SH-SY5Y (cell line): Measurements from ENCODE around the gene ASTL.

Experiments used
- GATA2 ChIP-seq: IDR thresholded peaks from 2 replicates; pipeline ENCODE4 v1.6.1; 2011; ENCODE audit warnings: mild to moderate bottlenecking, low read depth, low read length
- GATA3 ChIP-seq: IDR thresholded peaks from 2 replicates; pipeline ENCODE4 v1.6.1; 2011; ENCODE audit warnings: low read depth, mild to moderate bottlenecking, low read length, moderate library complexity

ASTL gene

DNA sequence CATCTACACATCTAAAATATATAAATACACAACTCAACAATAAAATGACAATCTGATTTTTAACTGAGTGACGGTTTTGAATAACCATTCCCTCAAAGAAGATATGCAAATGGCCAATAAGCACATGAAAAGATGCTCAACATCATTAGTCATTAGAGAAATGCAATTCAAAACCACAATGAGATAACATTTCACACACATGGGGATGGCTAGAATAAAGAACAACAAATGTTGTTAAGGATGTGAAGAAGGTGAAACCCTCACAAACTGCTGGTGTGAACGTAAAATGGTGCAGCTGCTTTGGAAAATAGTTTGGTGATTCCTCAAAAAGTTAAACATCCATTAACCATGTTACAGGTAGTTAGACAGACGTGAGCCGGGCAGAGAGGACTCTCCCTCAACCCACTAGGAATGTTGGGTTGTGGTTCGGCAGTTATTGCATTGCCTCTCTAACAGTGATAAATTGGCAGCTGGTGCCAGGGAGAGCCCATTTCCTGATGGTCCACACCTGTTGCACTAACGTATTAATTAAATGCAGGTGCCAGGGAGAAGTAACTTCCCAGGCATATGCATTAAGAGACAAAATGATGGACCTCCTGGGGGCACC, 29.2 kb upstream of the ASTL start:
- no peak for TF ChIP-seq GATA3
- no peak for TF ChIP-seq GATA2

DNA sequence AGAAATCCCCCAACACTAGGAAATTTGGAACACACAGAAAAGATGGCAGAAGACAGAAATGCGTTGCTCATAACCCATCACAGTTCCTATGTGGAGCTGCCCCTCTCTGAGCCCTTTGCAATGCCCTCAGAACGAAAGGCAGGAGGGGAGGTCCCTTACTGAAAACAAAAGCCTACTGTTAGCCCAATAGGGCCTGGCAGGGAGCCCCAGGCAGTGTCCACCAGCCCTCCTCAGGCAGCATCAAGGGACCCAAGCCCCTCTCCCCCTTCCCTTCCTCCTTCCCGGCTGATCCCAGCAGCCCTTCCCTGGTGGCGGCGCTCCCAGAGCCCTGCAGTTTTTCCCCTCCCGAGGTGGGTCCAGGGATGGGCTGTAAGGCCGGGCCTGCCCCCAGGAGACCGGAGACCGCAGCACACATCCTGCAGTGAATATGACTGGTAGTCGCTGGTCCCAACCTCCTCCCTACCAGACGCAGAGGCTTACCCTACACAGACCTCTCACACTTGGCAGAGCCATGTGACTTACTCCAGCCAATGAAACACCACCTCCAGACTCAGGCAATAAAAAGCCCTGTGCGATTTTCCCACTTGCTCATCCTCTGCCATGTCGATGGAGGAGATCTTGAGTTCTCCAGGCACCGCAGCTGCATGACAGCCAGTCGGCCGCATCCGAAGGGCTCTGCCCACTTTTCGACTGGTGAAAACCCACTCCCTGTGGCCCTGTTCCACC, 26.3 kb upstream of the ASTL start:
- TF ChIP-seq GATA2 (no peak), GATA3 (no peak)

DNA sequence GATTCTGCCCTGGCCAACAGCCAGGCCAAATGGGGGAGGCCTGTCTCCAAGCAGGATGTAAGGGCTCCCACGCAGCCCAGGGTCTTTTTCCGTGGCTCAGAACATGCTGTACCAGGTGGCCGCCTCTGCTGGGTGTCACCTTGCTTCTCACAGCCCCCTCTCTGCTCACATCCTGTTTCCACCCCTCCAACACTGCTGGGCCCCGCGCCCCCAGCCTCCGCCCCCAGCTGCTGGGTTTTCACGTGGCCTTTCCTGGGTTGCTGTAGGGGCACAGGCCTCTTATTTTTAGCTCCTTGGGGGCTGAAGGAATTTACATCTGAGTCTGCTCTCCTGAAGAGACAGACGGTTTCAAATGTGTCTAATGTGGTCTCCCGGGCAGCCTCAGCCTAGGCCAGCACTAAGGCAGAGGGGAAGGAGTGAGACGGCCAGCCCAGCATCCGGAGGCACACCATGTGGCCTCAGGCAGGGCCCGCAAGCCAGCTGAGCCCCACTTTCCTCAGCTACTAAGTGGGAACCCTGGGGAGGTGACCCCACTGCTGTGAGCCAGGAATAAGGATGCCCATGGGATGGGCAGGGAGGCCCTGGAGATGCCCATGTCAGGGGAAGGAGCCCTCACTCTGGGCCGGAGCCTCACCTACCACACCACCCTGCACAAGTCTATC, 25.6 kb upstream of the ASTL start:
- TF ChIP-seq GATA3 = no peak

DNA sequence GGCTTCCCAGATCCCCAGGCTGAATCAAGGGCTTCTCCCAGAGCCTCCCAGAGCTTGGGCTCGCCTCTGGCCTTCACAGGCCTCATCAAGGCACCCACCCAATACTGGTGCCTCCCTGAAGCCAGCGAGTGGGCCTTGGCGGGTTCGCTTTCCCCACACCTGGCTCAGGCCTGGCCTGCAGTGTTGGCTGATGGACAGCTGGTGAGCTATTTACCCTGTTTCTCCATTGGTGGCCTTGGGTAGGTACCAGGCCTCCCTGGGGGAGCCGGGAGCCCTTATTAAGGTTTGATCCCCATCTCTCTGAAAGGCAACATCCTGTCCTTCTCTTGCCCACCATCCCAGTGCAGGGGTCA, 25.1 kb upstream of the ASTL start:
- no peak for TF ChIP-seq GATA3
- TF ChIP-seq GATA2 = no peak

- TF ChIP-seq GATA3 (no peak), GATA2 (no peak)
These were observed 23.6 kb upstream of the ASTL start for GRCh38 chr2:96161898-96162297.

GRCh38 chr2:96159084-96159830, 21.0 kb upstream of the ASTL start:
- no peak for TF ChIP-seq GATA3
- TF ChIP-seq GATA2 = no peak

GRCh38 chr2:96158554-96158940, 20.2 kb upstream of the ASTL start:
- no peak for TF ChIP-seq GATA2

- TF ChIP-seq GATA3 (no peak), GATA2 (no peak)
These were observed 19.6 kb upstream of the ASTL start for GRCh38 chr2:96157649-96158553.

DNA sequence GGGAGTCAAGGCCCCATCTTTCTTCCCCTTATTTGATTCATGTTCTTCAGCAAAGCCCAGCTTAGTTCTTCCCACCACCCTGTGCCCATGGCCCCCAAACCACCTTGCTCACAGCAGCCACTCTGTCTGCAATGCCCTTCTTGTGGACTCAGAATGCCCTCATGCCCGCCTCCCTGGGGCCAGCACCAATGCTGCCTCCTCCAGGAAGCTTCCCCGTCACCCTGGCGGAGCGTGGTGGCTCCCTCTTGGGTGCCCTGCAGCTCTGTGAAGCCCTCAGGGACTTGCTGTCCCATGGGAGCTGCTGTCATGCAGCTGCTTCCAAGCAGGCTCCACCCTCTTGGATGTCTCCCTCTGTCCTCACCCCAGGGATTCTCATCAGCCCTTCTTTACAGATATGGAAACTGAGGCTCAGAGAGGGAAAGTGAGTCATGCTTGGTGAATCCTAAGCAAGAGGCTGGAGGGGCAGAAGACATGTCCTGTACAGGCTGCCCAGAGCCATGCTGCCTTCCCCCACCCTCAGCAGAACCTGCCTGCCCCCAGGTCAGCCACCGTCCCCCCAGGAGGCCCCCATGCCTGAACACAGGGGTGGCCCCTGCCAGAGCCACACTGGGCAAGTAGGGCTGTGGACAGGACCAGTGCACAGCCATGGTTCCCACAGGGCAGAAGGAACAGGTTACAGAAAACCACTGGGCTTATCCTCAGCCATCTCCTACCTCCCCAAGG, 18.8 kb upstream of the ASTL start:
- no peak for TF ChIP-seq GATA2
- TF ChIP-seq GATA3 = no peak

- no peak for TF ChIP-seq GATA3
- TF ChIP-seq GATA2 = no peak
These were observed 17.9 kb upstream of the ASTL start for GRCh38 chr2:96156011-96156820.

- TF ChIP-seq GATA3 (no peak), GATA2 (no peak)
These were observed 16.4 kb upstream of the ASTL start for GRCh38 chr2:96154506-96155380.
